K562 (cell line): ENCODE results near the gene UFSP1.

ENCODE experiments used
- BHLHE40 ChIP-seq: IDR thresholded peaks from 2 replicates; pipeline ENCODE4 v1.6.1; 2011; ENCODE audit warnings: low read length, improper control_type of control experiment
- EP300 ChIP-seq: IDR thresholded peaks from 2 replicates; pipeline ENCODE4 v1.6.1; 2012; ENCODE audit warnings: low read length, improper control_type of control experiment
- KDM5B ChIP-seq: fragments of 200-600 bp; sonication (generic); IDR thresholded peaks from 2 replicates; pipeline ENCODE4 v1.6.1; 2012; ENCODE audit warnings: low read depth, mild to moderate bottlenecking, moderate library complexity, low read length, control low read depth, inconsistent platforms; ENCODE audit not compliant: insufficient replicate concordance
- POLR2A ChIP-seq: fragments of 450-650 bp; conservative IDR thresholded peaks from 2 replicates; pipeline ENCODE4 v1.6.1; 2016
- RFX5 ChIP-seq: IDR thresholded peaks from 2 replicates; pipeline ENCODE4 v1.6.1; 2011; ENCODE audit warnings: low read depth, mild to moderate bottlenecking, improper control_type of control experiment, low read length
- TF ChIP-seq, protein P1 (sequence below): fragments of 450-650 bp; IDR thresholded peaks from 2 replicates; pipeline ENCODE4 v1.6.1; 2016; ENCODE audit warnings: borderline replicate concordance

DNA sequence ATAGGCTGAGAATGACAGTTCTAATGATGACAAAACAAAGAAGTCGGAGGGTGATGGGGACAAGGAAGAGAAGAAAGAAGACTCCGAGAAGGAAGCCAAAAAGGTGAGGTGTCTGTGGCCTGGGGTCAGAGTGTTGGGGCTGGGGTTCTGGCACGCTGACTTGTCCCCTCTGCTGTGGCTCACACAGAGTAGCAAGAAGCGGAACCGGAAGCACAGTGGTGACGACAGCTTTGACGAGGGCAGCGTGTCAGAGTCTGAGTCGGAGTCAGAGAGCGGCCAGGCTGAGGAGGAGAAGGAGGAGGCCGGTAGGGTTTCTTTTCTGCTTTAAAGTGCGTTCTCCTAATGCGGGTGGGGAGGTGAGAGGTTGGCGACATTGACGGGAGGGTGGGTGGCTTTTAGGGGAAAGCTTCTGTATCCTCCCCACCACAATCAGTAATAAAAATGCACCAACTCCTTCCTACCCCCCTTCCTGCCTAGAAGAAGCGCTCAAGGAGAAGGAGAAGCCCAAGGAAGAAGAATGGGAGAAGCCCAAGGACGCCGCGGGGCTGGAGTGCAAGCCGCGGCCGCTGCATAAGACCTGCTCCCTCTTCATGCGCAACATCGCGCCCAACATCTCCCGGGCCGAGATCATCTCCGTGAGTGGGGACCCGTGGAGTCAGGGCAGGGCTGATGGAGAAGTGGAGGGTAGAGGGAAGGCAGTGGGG lies 4.6 kb downstream of the UFSP1 start:
- TF ChIP-seq KDM5B = no peak
- no peak for TF ChIP-seq EP300
- TF ChIP-seq RFX5 = no peak
- TF ChIP-seq BHLHE40 = no peak
- no peak; the same call in 1 of the 2 replicates for TF ChIP-seq POLR2A
- TF ChIP-seq, protein P1, sequence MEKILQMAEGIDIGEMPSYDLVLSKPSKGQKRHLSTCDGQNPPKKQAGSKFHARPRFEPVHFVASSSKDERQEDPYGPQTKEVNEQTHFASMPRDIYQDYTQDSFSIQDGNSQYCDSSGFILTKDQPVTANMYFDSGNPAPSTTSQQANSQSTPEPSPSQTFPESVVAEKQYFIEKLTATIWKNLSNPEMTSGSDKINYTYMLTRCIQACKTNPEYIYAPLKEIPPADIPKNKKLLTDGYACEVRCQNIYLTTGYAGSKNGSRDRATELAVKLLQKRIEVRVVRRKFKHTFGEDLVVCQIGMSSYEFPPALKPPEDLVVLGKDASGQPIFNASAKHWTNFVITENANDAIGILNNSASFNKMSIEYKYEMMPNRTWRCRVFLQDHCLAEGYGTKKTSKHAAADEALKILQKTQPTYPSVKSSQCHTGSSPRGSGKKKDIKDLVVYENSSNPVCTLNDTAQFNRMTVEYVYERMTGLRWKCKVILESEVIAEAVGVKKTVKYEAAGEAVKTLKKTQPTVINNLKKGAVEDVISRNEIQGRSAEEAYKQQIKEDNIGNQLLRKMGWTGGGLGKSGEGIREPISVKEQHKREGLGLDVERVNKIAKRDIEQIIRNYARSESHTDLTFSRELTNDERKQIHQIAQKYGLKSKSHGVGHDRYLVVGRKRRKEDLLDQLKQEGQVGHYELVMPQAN = no peak
